Adrenal gland (tissue), 5 donors: ENCODE data around the gene VSX1.

Source experiments
- CTCF ChIP-seq, 6 experiments: fragments of 450-650 bp in 4 of 6; fragments of 200-600 bp in 2 of 6; sonication (generic) in 1 of 6; IDR thresholded peaks; 1 replicate in 5 of 6; 2 replicates in 1 of 6; pipeline versions ENCODE4 v1.5.1 to v1.8.0; 2016 to 2021; ENCODE audit warnings: antibody characterized with exemption in 6 of 6, mild to moderate bottlenecking in 2 of 6, moderate library complexity in 1 of 6
- POLR2A ChIP-seq, 2 donors: fragments of 450-650 bp; IDR thresholded peaks; one replicate each; pipeline ENCODE4 v1.6.1; 2017; ENCODE audit warnings: antibody characterized with exemption in 2 of 2, mild to moderate bottlenecking in 2 of 2, moderate library complexity in 1 of 2
- donor health status: DM: no; HTN: no; CAD: no.

- TF ChIP-seq CTCF (IDR thresholded peaks at IDR 0.05) (no peak), POLR2A (IDR thresholded peaks at IDR 0.05) (no peak)
Measured at GRCh38 chr20:25081730-25082497, at the start of gene VSX1.
